AG04450 (cell line): Measurements from ENCODE around the gene TOMM6. TPM values are rescaled to one million over a fixed set of nuclear protein-coding genes. Genes with fewer than 3 reads are reported as not detected.

Experiments used
- CTCF ChIA-PET: fragments of 300-600, 350-600 bp; formaldehyde crosslinking; extraction: SDS; loops from one replicate; lab custom pipeline; 2022; ENCODE audit warnings: antibody characterized with exemption, inconsistent platforms; lab: Charles Lee
- POLR2A ChIA-PET: fragments of 350-600 bp; formaldehyde crosslinking; extraction: SDS; loops from one replicate; lab custom pipeline; 2021; ENCODE audit warnings: antibody characterized with exemption, inconsistent platforms; lab: Yijun Ruan, JAX
- DNase-seq: peaks from one replicate; pipeline ENCODE4 v3.0.0-alpha.2; 2011; ENCODE audit warnings: low read depth, low spot score
- H3K27ac ChIP-seq: one replicate; pipeline ENCODE4 v1.5.1; 2012; ENCODE audit warnings: low read depth, low read length, control low read depth
- H3K27me3 ChIP-seq: one replicate; pipeline ENCODE4 v1.6.0; 2012; ENCODE audit warnings: low read length; ENCODE audit not compliant: control insufficient read depth, insufficient read depth
- H3K4me3 ChIP-seq: 2 replicates; pipeline ENCODE4 v1.5.1; 2011; ENCODE audit warnings: mild to moderate bottlenecking, low read depth, low read length, control low read depth
- H3K9me3 ChIP-seq: 2 replicates; pipeline ENCODE4 v1.5.1; 2012; ENCODE audit warnings: low read length; ENCODE audit not compliant: control insufficient read depth, insufficient read depth
- polyA plus RNA-seq: library from polyadenylated mRNA; depleted of rRNA; stranded (reverse); fragments of >200 nt; gene quantifications from 2 replicates; pipeline ENCODE4 v1.2.3, GENCODE V29; 2011
- TF ChIP-seq, protein P1 (sequence below): IDR thresholded peaks from 2 replicates; pipeline ENCODE4 v1.5.1; 2011; ENCODE audit warnings: low read depth, low read length, control low read depth, inconsistent platforms

Gene TOMM6
- polyA plus RNA-seq, 1 experiment = 192 TPM

DNA sequence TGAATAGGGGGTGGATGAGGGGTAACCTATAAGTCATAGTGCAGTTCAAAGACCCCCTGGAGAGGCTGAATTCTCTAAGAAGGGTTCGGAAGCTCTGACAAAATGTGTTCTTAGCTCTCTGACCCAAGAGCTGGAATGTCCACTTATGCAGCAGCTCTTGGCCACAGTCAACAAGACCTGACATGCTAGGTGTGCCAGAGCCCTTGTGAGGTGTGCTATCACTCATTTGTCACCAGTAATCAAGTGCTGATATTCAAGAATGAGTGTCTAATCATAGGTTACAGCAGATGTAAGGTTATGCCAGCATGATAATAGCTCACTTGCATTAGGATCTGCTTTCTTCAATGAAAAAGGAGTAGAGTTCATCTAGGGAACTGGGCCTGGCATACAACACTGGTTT lies 28.1 kb downstream of the TOMM6 start:
- ChIA-PET CTCF (interaction anchor here (0.7 to 2.2 kb wide), 4 partner anchors 14 to 229 kb away, joined by 5 to 9 read pairs (median 6); partner anchors contain the start of genes BYSL and MED20), POLR2A (no interaction called here)

DNA sequence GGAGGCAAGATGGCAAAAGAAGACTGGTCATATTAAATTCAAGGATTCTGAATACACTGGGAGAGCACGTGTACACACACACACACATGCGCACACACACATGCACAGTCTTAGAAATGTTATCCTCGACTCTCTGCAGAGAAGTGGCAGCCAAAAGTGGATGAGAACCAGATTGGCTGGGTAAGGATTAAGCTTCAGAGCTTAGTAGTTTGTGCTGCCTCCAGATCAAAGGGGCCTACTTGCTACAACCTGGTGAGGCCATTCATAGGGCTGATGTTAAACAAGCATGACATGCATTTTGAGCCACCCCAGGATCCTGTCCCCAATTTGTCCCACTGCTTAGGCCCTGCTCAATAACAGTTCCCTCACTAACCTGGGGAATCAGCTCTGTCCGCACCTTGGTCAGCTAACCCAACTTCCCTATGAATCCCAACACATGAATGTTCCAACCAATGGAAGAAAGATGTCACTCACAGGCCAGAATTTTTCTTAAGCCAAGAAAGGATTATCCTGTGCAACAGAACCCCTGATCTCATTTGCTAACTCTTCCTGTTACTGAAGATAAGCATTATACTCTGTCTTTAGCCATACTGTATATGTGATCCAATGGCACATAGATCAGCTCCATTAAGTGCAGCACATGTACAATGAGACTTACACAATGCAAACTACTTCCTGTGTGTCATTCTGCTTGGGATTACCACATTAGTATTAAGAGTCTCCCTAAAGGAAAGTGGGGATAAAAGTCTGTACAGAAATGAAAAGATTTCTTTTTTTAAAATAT lies 31.0 kb downstream of the TOMM6 start:
- CTCF ChIA-PET = interaction anchor here (0.8 to 0.9 kb wide), 3 partner anchors 17 to 103 kb away, joined by 3 to 4 read pairs (median 3); partner anchors contain the start of genes BYSL, MED20 and TOMM6
- Histone ChIP-seq H3K27me3 (no peaks in the 10 kb centered on the region), H3K9me3 (no peaks in the 10 kb centered on the region), H3K4me3 (no peak overlapping the region), H3K27ac (no peak overlapping the region)
- DNase-seq = no peak
- POLR2A ChIA-PET = no interaction called here
- TF ChIP-seq, protein P1, sequence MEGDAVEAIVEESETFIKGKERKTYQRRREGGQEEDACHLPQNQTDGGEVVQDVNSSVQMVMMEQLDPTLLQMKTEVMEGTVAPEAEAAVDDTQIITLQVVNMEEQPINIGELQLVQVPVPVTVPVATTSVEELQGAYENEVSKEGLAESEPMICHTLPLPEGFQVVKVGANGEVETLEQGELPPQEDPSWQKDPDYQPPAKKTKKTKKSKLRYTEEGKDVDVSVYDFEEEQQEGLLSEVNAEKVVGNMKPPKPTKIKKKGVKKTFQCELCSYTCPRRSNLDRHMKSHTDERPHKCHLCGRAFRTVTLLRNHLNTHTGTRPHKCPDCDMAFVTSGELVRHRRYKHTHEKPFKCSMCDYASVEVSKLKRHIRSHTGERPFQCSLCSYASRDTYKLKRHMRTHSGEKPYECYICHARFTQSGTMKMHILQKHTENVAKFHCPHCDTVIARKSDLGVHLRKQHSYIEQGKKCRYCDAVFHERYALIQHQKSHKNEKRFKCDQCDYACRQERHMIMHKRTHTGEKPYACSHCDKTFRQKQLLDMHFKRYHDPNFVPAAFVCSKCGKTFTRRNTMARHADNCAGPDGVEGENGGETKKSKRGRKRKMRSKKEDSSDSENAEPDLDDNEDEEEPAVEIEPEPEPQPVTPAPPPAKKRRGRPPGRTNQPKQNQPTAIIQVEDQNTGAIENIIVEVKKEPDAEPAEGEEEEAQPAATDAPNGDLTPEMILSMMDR = no peak

More for the DNA sequence above, 28.1 kb downstream of the TOMM6 start:
- no peaks in the 10 kb centered on the region for H3K27me3 ChIP-seq
- TF ChIP-seq, protein P1 = no peak
- H3K27ac ChIP-seq = no peak overlapping the region
- DNase-seq = no peak
- H3K4me3 ChIP-seq = no peak overlapping the region
- no peaks in the 10 kb centered on the region for H3K9me3 ChIP-seq

DNA sequence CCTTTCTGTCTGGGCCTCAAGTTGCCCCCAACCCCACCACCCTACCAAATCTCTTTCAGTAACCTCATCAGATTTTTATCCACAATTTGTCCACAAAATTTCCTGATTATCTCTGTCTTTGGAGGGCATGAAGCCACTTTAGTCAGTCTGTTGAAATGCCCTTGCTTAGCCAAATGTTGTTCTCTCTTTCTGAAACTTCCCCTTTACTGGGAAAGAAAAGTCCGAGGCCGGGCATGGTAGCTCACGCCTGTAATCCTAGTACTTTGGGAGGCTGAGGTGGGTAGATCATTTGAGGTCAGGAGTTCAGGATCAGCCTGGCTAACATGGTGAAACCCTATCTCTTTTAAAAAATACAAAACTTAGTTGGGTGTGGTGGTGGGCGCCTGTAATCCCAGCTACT lies 33.8 kb downstream of the TOMM6 start:
- Histone ChIP-seq H3K4me3 (no peak overlapping the region), H3K9me3 (no peaks in the 10 kb centered on the region), H3K27me3 (no peaks in the 10 kb centered on the region), H3K27ac (no peak overlapping the region)
- CTCF ChIA-PET = interaction anchor here (2.1 kb wide), 1 partner anchor 20 kb away, joined by 6 read pairs; no protein-coding TSS in a partner anchor
- no peak for DNase-seq
- POLR2A ChIA-PET = no interaction called here
- TF ChIP-seq, protein P1 = no peak

DNA sequence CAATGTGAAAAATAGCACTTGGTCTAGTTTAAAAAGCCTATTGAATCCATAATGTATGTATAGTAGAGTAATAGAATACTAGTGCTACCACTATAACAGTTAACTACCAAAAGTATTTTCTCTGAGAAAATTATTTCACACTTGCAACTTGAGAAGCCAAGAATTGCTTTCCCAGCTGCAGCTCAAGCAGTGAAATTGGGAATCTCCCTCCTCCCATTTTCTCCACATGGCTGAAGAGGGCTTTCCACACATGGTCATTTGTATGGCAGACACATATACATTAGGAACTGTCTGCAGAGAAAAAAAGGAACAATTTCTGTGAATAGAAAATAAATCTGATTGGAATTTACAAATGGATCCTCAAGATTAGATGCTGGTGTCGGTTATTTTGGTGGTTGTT lies 34.5 kb downstream of the TOMM6 start:
- ChIA-PET POLR2A (no interaction called here), CTCF (interaction anchor here (1.6 kb wide), 1 partner anchor 99 kb away, joined by 6 read pairs; the partner anchor contains the start of genes BYSL and MED20)
- TF ChIP-seq, protein P1 = no peak
- Histone ChIP-seq H3K27me3 (no peaks in the 10 kb centered on the region), H3K9me3 (no peaks in the 10 kb centered on the region), H3K4me3 (no peak overlapping the region), H3K27ac (no peak overlapping the region)
- no peak for DNase-seq

DNA sequence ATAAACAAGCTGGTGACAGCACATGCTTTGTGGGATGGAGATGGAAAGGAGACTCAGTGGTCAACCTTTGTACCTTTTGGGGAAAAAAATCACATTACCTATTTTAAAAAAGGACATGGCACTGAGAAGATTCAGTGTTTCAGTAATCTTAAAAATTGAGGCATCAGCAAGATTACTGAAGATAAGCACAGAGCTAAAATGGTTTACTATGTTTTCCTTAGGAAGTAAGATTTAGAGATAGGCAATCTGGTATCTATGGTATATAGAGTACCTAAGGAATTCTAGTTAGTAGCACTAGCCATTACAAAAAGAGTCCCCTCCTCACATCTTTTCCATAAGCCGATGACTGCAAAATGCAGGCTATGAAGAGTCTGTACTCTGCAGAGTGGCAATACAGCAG lies 35.7 kb downstream of the TOMM6 start:
- no peak for DNase-seq
- Histone ChIP-seq H3K4me3 (no peak overlapping the region), H3K27ac (no peak overlapping the region), H3K9me3 (no peaks in the 10 kb centered on the region), H3K27me3 (no peaks in the 10 kb centered on the region)
- ChIA-PET CTCF (interaction anchor here (0.6 to 1.6 kb wide), 3 partner anchors 18 to 98 kb away, joined by 3 to 6 read pairs (median 3); partner anchors contain the start of genes BYSL, MED20 and TOMM6), POLR2A (interaction anchor here (0.6 kb wide), 1 partner anchor 48 kb away, joined by 3 read pairs; no protein-coding TSS in a partner anchor)
- TF ChIP-seq, protein P1 = no peak
